CD1c-positive myeloid dendritic cell (primary cell): Measurements from ENCODE around the gene MGMT.

Experiments
- DNase-seq: peaks from one replicate; pipeline ENCODE4 v3.0.0-alpha.2; 2016; ENCODE audit errors: extremely low spot score

MGMT gene

GRCh38 chr10:129709627-129710509 is 242.8 kb downstream of the MGMT start:
- DNase-seq = no peak

- no peak for DNase-seq
Observed at GRCh38 chr10:129710510-129710847, 243.4 kb downstream of the MGMT start.

- DNase-seq = no peak
Observed at GRCh38 chr10:129711291-129711690, 244.2 kb downstream of the MGMT start.

- no peak for DNase-seq
Observed at GRCh38 chr10:129712000-129712399, 245.0 kb downstream of the MGMT start.

GRCh38 chr10:129713659-129714265 is 246.7 kb downstream of the MGMT start:
- no peak for DNase-seq

GRCh38 chr10:129715805-129716204 is 248.8 kb downstream of the MGMT start:
- no peak for DNase-seq

GRCh38 chr10:129716211-129716681 is 249.2 kb downstream of the MGMT start:
- peak; percentile 41 for DNase-seq

GRCh38 chr10:129716881-129717280 is 249.8 kb downstream of the MGMT start:
- no peak for DNase-seq

GRCh38 chr10:129717816-129718547 is 250.9 kb downstream of the MGMT start:
- no peak for DNase-seq

GRCh38 chr10:129718548-129719414 is 251.7 kb downstream of the MGMT start:
- DNase-seq = no peak

- DNase-seq = no peak
Observed at GRCh38 chr10:129719415-129719739, 252.3 kb downstream of the MGMT start.

GRCh38 chr10:129719889-129720590 is 253.0 kb downstream of the MGMT start:
- no peak for DNase-seq

- no peak for DNase-seq
Observed at GRCh38 chr10:129725011-129725410, 258.0 kb downstream of the MGMT start.

GRCh38 chr10:129725482-129725881 is 258.4 kb downstream of the MGMT start:
- no peak for DNase-seq

- no peak for DNase-seq
Observed at GRCh38 chr10:129725890-129726631, 259.0 kb downstream of the MGMT start.

- DNase-seq = no peak
Observed at GRCh38 chr10:129727071-129727470, 260.0 kb downstream of the MGMT start.

- DNase-seq = no peak
Observed at GRCh38 chr10:129727495-129727894, 260.5 kb downstream of the MGMT start.

- DNase-seq = no peak
Observed at GRCh38 chr10:129728246-129728820, 261.3 kb downstream of the MGMT start.

GRCh38 chr10:129728905-129729795 is 262.1 kb downstream of the MGMT start:
- no peak for DNase-seq
